Measurements from ENCODE around the gene GUCA2A. TPM values are rescaled to one million over a fixed set of nuclear protein-coding genes. Genes with fewer than 3 reads are reported as not detected.

Gene GUCA2A
- total RNA-seq, 4 donors from 2014 or later, result 1.8 TPM; not detected in 3

GRCh38 chr1:42143896-42144710 lies 20.4 kb downstream of the GUCA2A start:
- TF ChIP-seq CTCF (IDR thresholded peaks at IDR 0.05; ENCODE audit: low read depth), result no peak

GRCh38 chr1:42142894-42143675 lies 21.5 kb downstream of the GUCA2A start:
- TF ChIP-seq CTCF (IDR thresholded peaks at IDR 0.05; ENCODE audit: low read depth), result no peak

DNA sequence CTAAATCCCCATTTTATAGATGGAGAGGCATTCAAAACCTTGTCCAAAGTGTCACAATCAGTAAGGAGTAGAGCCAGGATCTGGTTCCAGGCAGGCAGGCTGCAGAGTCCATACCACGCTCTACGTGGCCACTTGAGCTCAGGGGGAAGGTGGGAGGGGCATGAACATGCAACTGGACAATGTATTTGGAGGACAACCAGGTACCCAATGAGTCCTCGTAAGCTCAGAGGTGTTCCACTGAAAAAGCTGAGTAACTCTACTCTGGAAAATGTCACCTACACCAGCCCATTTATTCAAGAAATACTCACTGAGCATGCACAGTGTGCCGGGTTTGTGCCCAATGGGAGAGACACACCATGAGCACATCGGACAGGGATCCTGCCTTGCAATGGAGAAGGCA lies 22.6 kb downstream of the GUCA2A start:
- no peak for TF ChIP-seq CTCF (IDR thresholded peaks at IDR 0.05; ENCODE audit: low read depth)

DNA sequence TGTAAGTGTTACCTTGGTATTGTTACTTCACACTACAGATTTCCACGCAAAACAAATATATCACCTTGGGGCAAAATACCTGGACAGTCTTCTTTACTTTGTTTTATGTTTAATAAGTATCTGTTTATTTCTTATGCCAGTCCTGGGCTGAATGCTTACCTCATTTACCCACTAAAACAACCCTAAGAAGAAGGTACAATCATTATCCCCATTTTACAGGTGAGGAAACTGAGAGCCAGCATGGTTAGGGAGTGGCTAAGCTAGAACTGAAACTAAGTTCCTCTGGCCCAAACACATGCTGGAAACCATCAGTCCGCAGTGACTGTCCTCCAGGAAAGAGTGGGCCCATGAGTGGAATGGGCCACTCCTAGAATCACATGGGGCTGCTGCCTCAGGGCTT lies 24.4 kb downstream of the GUCA2A start:
- no peak for TF ChIP-seq CTCF (IDR thresholded peaks at IDR 0.05; ENCODE audit: low read depth)

GRCh38 chr1:42139444-42139843 lies 25.1 kb downstream of the GUCA2A start:
- TF ChIP-seq CTCF (IDR thresholded peaks at IDR 0.05; ENCODE audit: low read depth), result no peak

DNA sequence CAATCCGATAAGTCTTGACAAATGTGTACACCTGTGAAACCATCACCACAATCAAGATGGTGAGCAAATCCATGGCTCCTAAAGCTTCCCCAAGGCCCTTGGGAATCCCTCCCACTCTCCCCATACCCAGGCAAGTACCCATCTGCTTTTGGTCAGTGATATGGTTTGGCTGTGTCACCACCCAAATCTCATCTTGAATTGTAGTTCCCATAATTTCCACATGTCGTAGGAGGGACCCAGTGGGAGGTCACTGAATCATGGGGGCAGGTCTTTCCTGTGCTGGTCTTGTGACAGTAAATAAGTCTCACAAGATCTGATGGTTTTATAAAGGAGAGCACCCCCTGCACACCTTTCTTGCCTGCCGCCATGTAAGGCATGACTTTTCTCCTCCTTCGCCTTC lies 26.0 kb downstream of the GUCA2A start:
- TF ChIP-seq CTCF (IDR thresholded peaks at IDR 0.05; ENCODE audit: low read depth), result no peak

- TF ChIP-seq CTCF (IDR thresholded peaks at IDR 0.05; ENCODE audit: low read depth), result no peak
Observed at GRCh38 chr1:42137766-42138165, 26.8 kb downstream of the GUCA2A start.

Data from subcutaneous adipose tissue (tissue), 4 donors.